ENCODE results near the gene TRIM32. TPM values are rescaled to one million over a fixed set of nuclear protein-coding genes. Genes with fewer than 3 reads are reported as not detected.

The TRIM32 gene
- total and polyA plus RNA-seq, 2 donors (not counting 1 experiment from before 2014, with no cell fraction given), result 3.6 to 14.1 TPM

DNA sequence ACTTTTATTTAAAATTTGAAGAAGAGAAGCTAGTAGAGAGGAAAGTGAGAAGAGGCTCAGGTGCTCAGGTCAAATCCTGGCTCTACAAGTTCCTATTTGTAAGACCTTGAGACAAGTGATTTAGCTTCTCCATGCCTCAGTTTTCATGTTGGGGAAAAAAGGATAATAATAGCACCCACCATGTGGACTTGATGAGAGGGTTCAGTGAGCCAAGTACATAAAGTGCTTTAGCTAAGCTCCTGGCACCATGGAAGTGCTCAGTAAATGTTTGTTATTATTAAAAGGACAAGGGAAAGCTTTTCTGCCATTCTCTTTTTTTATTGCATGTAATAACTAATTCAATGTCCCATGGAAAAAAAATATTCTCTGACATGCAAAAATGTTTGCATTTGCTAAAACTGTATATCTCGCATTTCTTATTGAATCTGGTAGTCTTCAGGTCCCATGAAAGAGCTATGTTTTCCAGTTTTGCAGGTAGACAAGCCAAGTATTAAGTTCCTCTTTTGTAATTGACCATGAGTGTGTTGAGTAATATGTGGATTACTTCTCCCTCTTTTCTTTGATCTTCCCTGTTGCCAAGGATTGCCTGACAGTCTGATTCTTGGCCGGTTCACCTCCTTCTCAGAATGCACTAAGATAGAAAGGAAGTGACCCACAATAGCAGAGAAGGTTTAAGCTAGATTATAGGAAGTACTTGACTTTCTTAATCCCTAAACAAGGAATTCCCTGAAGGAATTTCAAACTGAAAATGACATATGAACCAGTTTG is 45.6 kb upstream of the TRIM32 start:
- Mint-ChIP-seq H3K4me1 (no peaks in the 10 kb centered on the region), H3K9me3 (ENCODE audit: insufficient read depth) (no peaks in the 10 kb centered on the region), H3K27ac (no peak overlapping the region), H3K27me3 (no peaks in the 10 kb centered on the region), H3K4me3 (no peak overlapping the region)
- Histone ChIP-seq H3K4me1 (ENCODE audit: control insufficient read depth in 2 of 2, insufficient read depth in 2 of 2, low read length in 2 of 2) (no peaks in the 10 kb centered on the region), H3K4me2 (replicated peaks; ENCODE audit: low read depth, low read length, poor library complexity, severe bottlenecking) (no peak overlapping the region), H3K27me3 (replicated peaks in 1 of 4; ENCODE audit: control extremely low read depth in 1 of 4, control insufficient read depth in 3 of 4, insufficient read depth in 4 of 4, low read length in 3 of 4) (no peaks in the 10 kb centered on the region), H3K27ac (ENCODE audit: low read length in 2 of 2) (no peak overlapping the region), H3K36me3 (replicated peaks in 1 of 2; ENCODE audit: control extremely low read depth in 1 of 2, control insufficient read depth in 1 of 2, extremely low read depth in 1 of 2, insufficient read depth in 2 of 2, low read length in 1 of 2) (no peaks in the 10 kb centered on the region), H2AFZ (ENCODE audit: insufficient read depth, low read depth, low read length, poor library complexity, severe bottlenecking) (no peak overlapping the region), H3K9ac (ENCODE audit: low read length) (no peak overlapping the region), H3K4me3 (ENCODE audit: control extremely low read depth in 1 of 5, extremely low read depth in 1 of 5, insufficient read depth in 1 of 5, low read depth in 2 of 5, low read length in 4 of 5) (no peak overlapping the region), H3K9me3 (ENCODE audit: control extremely low read depth in 1 of 3, control insufficient read depth in 2 of 3, insufficient read depth in 1 of 3, low read length in 2 of 3) (no peaks in the 10 kb centered on the region), H4K20me1 (ENCODE audit: control insufficient read depth, insufficient read depth, low read length, poor library complexity, severe bottlenecking) (no peaks in the 10 kb centered on the region), H3K79me2 (ENCODE audit: control insufficient read depth, insufficient read depth, low read length) (no peaks in the 10 kb centered on the region)
- POLR2A ChIA-PET, result no interaction called here
- intact Hi-C loops (cut with micrococcal nuclease), result no loop called here
- no peak for TF ChIP-seq EZH2 (IDR thresholded peaks at IDR 0.05; ENCODE audit: borderline replicate concordance, insufficient read depth, low read depth, low read length, poor library complexity, severe bottlenecking)
- TF ChIP-seq, protein P1, sequence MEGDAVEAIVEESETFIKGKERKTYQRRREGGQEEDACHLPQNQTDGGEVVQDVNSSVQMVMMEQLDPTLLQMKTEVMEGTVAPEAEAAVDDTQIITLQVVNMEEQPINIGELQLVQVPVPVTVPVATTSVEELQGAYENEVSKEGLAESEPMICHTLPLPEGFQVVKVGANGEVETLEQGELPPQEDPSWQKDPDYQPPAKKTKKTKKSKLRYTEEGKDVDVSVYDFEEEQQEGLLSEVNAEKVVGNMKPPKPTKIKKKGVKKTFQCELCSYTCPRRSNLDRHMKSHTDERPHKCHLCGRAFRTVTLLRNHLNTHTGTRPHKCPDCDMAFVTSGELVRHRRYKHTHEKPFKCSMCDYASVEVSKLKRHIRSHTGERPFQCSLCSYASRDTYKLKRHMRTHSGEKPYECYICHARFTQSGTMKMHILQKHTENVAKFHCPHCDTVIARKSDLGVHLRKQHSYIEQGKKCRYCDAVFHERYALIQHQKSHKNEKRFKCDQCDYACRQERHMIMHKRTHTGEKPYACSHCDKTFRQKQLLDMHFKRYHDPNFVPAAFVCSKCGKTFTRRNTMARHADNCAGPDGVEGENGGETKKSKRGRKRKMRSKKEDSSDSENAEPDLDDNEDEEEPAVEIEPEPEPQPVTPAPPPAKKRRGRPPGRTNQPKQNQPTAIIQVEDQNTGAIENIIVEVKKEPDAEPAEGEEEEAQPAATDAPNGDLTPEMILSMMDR (IDR thresholded peaks at IDR 0.05), result no peak
- DNase-seq (no peak), ATAC-seq (ENCODE audit: low read depth) (no peak)
- WGBS (ENCODE audit: insufficient coverage), result 100% methylated on average over 1 of the region's 2 CpGs
- CTCF ChIA-PET, result interaction anchor here (0.6 kb wide), 1 partner anchor 20 kb away, joined by 3 read pairs; no protein-coding TSS in a partner anchor

GRCh38 chr9:116643691-116644090 is 43.4 kb upstream of the TRIM32 start:
- H3K9me3 Mint-ChIP-seq (ENCODE audit: insufficient read depth), result no peaks in the 10 kb centered on the region
- no peaks in the 10 kb centered on the region for H3K79me2 ChIP-seq (ENCODE audit: control insufficient read depth, insufficient read depth, low read length)
- H3K9ac ChIP-seq (ENCODE audit: low read length), result no peak overlapping the region
- no peak overlapping the region for H3K4me3 Mint-ChIP-seq
- H2AFZ ChIP-seq (ENCODE audit: insufficient read depth, low read depth, low read length, poor library complexity, severe bottlenecking), result no peak overlapping the region
- no peaks in the 10 kb centered on the region for H3K4me1 ChIP-seq (ENCODE audit: control insufficient read depth in 2 of 2, insufficient read depth in 2 of 2, low read length in 2 of 2)
- ChIA-PET CTCF (interaction anchor here (0.6 kb wide), 1 partner anchor 762 kb away, joined by 3 read pairs; no protein-coding TSS in a partner anchor), POLR2A (no interaction called here)
- WGBS (ENCODE audit: insufficient coverage), result 100% methylated on average over 1 of the region's 1 CpG
- H4K20me1 ChIP-seq (ENCODE audit: control insufficient read depth, insufficient read depth, low read length, poor library complexity, severe bottlenecking), result no peaks in the 10 kb centered on the region
- no peaks in the 10 kb centered on the region for H3K27me3 Mint-ChIP-seq
- TF ChIP-seq, protein P1 (IDR thresholded peaks at IDR 0.05), result no peak
- no peak for TF ChIP-seq EZH2 (IDR thresholded peaks at IDR 0.05; ENCODE audit: borderline replicate concordance, insufficient read depth, low read depth, low read length, poor library complexity, severe bottlenecking)
- intact Hi-C loops (cut with micrococcal nuclease), result no loop called here
- H3K27ac Mint-ChIP-seq, result no peak overlapping the region
- DNase-seq, result no peak
- H3K36me3 ChIP-seq (replicated peaks in 1 of 2; ENCODE audit: control extremely low read depth in 1 of 2, control insufficient read depth in 1 of 2, extremely low read depth in 1 of 2, insufficient read depth in 2 of 2, low read length in 1 of 2), result no peaks in the 10 kb centered on the region
- H3K27ac ChIP-seq (ENCODE audit: low read length in 2 of 2), result no peak overlapping the region
- H3K27me3 ChIP-seq (replicated peaks in 1 of 4; ENCODE audit: control extremely low read depth in 1 of 4, control insufficient read depth in 3 of 4, insufficient read depth in 4 of 4, low read length in 3 of 4), result no peaks in the 10 kb centered on the region
- no peak overlapping the region for H3K4me3 ChIP-seq (ENCODE audit: control extremely low read depth in 1 of 5, extremely low read depth in 1 of 5, insufficient read depth in 1 of 5, low read depth in 2 of 5, low read length in 4 of 5)
- no peaks in the 10 kb centered on the region for H3K4me1 Mint-ChIP-seq
- H3K4me2 ChIP-seq (replicated peaks; ENCODE audit: low read depth, low read length, poor library complexity, severe bottlenecking), result no peak overlapping the region
- no peak for ATAC-seq (ENCODE audit: low read depth)
- no peaks in the 10 kb centered on the region for H3K9me3 ChIP-seq (ENCODE audit: control extremely low read depth in 1 of 3, control insufficient read depth in 2 of 3, insufficient read depth in 1 of 3, low read length in 2 of 3)
